ENCODE results near the gene SIAH1.

DNA sequence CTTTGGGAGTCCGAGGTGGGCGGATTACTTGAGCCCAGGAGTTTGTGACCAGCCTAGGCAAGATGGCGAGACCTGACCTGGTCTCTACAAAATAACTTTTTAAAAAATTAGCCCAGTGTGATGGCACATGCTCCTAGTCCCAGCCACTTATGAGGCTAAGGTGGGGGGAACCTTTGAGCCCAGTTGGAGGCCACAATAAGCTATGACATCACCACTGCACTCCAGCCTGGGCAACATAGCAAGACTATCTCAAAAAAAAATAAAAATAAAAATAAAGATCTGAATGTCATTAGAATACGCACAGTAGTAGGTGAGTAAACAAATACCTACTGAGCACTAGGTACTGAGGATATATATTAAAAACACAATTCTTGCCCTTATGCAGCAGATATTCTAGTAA, 3.1 kb downstream of the SIAH1 start:
- TF ChIP-seq EZH2 (IDR thresholded peaks at IDR 0.05; ENCODE audit: borderline replicate concordance, low read depth, low read length, poor library complexity, severe bottlenecking) (no peak), CTCF (conservative IDR thresholded peaks at IDR 0.05; ENCODE audit: low read depth, low read length) (no peak)

Measured in A673 (cell line).